GM10266 (cell line): ENCODE data around the gene DLG2.
A peak's percentile ranks its signal among the peaks of the same experiment; 100 is the strongest.

Experiments
- DNase-seq: peaks from one replicate; pipeline ENCODE4 v3.0.0; 2012; ENCODE audit errors: extremely low spot score
- CTCF ChIP-seq: IDR thresholded peaks from 2 replicates; pipeline ENCODE4 v1.5.1; 2012; ENCODE audit warnings: mild to moderate bottlenecking, low read depth; ENCODE audit not compliant: control insufficient read depth, insufficient read depth; ENCODE audit errors: missing control alignments

DLG2 gene

GRCh38 chr11:84471501-84471900 lies 1155.6 kb downstream of the DLG2 start:
- no peak for DNase-seq

GRCh38 chr11:84468235-84468634 lies 1158.9 kb downstream of the DLG2 start:
- no peak for DNase-seq
- no peak for TF ChIP-seq CTCF

More at GRCh38 chr11:84471501-84471900, 1155.6 kb downstream of the DLG2 start:
- no peak for TF ChIP-seq CTCF

DNA sequence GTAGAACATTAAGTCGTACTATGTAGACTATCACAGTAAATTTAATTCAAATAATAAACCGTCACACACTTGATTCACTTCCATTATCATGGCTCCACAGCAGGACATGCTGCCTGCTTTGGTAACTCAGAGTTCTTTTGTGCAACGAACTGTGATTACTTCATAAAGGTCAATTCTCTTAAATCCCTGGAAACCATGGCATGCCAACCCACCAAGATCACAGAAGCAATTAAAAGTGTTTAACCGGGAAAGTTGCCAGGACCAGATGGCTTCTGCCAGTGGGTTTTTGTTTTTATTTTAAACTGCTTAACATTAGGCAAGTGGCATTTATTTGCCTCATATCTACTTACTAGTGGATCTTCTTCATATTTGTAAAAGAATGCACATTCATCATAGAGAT lies 1162.1 kb downstream of the DLG2 start:
- TF ChIP-seq CTCF: no peak
- no peak for DNase-seq

DNA sequence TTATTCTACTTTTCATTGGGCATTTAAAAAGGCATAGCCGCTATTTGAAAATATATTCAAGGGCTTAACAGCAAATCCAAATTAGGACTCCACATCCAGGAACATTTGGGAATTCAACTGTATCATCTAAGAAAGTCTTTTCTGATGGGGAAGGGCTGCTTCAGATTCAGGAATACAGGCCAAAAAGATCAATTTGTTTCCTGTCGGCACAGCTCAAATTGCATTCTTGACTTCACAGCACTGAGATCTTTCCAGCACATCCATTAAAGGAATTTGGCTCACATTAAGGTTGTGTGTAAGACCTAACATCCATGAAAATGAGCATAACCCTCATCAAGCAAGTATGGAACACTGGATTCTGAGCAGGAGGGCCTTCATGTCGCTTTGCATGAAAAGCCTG lies 1171.5 kb downstream of the DLG2 start:
- no peak for TF ChIP-seq CTCF
- no peak for DNase-seq

DNA sequence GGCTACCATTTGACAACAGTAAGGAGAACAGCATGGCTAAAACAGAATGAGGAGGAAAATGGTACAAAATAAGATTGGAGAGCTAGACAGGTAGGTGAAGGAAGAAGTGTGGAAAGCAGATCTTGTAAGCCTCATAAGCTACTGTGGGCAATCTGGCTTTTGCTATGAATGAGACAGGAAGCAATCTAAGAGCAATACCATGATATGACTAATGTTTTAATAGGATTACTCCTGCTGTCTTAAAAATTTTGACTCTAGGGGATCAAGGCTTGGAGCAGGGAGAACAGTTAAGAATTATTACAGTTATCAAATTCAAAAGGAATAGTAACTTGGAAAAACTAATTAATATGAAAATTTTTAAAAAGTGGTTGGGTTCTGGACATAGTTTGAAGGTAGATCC lies 1174.9 kb downstream of the DLG2 start:
- no peak for DNase-seq
- TF ChIP-seq CTCF: no peak

DNA sequence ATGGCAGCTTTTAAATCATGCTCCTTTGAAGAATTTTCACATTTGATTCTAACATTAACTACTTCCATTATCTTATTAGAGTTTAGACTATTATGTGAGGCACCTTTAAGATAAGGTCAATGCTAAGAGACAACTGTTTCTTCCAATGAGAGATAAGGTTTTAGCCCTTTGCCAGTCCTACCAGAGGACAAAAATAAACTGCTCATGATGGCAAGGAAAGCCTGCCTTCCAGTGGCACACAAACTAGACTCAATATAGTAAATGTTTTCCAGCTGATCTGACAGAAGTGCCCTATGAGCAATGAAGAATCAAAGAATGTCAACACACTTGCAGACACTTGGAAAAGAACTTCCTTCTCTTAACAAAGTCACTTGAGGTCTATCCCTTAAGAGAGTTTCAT lies 1188.6 kb downstream of the DLG2 start:
- DNase-seq: no peak
- no peak for TF ChIP-seq CTCF

DNA sequence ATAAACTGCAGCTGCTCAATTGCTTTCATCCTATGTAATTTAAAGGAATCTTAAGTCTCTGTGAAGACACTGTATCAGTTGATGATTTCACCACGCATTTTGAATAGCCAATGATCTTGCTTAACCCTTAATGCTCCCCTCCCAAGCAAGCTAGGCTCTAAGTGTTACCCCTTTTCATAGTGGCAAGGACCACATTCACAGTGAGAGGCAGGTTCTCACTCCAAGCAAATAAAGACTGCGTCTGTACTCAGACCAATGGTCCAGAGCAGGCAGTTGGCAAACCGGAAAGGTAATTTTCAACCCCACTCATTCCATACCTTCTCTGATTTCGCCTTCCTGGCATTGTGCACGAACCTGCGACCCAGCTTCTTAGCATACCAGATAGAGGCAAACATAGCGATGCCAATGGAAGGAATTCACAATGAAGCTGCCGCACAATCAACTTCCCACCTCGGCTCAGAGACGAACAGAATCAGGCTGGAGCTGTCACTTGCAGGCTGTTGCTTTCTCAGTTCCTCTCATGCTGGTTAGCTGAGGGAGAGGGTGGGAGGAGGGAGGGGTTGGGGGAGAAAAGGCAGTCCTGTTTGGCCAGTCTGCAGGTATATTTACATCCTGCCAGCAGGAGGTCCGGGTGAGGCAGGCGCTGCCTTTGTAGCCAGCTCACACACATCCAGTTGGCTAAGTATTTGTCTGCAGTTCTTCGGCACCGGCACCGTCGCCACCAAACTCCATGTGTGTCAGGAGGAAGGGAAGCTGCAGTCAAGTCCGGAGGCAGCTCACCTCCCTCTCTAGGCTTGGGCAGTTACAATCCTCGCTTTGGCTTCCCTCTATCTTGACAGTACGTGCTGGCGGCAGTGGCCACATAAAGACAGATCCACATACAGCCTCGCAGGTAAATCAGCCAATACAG lies 1189.8 kb downstream of the DLG2 start:
- no peak for TF ChIP-seq CTCF
- peak; percentile 5 for DNase-seq
